ENCODE data around the gene AAK1.
A peak's percentile ranks its signal among the peaks of the same experiment; 100 is the strongest.
"Not testable (repeated sequence)": the region's sequence is repeated elsewhere in the genome, so short reads cannot be mapped to it uniquely, and the experiment has no call there.

Gene AAK1

DNA sequence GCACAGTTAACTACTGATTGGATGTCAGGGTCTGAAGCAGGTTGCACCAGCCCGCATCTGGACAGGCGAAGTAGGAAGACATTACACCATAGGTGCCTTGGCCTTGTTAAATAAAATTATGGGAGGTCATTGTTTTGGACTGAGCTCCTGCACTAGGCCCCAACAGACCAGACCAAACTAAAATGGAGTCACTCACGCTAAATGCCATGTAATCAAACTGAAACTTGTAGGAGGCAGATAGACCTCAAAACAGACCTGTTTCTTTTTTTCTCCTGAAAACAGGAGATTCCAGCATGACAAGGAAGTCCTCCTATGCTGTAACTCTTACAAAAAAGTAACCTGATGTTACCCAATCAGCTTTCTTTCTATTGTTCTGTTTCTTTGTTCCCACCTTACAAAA lies 190.9 kb downstream of the AAK1 start:
- no peak for DNase-seq (ENCODE audit: low read depth in 3 of 3)

DNA sequence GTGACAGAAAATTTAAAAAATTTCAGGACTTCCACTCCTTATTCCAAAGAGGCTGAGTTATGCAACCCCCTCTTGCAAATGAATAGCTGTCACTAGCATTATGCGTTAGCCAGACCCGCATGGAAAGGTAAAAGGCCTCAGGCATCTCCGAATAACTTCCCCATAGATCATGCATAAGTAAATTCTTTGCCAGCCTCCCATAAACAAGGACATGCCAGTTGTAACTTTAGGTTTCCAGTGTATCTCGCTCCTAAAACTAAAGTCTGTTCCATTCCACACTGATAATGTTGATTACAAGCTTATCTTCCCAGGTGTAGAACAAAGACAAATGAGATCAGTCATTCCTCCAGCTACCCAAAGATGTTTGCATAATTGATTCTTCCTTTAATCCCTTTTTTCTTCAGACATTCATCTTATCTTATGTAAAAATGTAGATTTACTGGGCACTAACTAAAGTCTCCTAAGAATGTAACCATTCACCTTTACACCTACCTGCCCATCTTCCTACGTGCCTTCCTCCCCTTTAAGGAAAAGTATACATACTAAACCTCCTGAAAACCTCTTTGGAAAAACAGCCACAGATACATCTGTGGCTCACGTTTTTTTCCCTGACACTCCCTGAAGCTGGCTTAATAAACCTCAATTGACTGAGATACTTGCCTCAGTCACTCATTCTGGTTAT lies 192.7 kb downstream of the AAK1 start:
- no peak for DNase-seq (ENCODE audit: low read depth in 3 of 3)

DNA sequence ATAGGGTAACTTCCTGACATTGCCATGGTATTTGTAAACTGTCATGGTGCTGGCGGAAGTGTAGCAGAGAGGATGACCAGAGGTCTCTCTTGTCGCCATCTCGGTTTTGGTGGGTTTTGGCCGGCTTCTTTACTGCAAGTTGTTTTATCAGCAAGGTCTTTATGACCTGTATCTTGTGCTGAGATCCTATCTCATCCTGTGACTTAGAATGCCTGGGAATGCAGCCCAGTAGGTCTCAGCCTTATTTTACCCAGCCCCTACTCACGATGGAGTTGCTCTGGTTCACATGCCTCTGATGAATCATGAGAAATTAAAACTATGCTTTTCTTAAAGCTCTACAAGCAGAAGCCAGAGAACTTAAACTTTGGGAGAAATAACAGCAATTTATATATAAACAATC lies 193.6 kb downstream of the AAK1 start:
- no peak for DNase-seq (ENCODE audit: low read depth in 3 of 3)

DNA sequence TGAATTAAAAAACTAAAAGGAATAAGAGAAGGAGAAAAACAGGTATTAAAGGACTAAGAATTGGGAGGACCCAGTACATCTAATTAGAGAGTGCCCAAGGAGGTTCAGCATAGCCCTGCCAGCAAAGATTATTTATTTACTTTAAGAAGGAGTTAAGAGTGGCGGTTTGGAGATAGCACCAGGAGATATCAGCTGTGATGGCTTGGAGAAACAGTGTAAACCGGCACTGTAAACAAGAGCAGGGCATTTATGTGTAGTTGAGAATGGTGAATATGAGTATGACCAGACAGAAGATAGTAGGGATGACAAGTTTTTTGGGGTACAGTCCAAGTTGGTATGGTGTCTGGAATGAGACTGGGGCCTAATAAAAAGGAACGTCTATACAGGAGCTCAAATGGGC lies 199.9 kb downstream of the AAK1 start:
- not testable (repeated sequence) for DNase-seq (ENCODE audit: low read depth in 3 of 3)

DNA sequence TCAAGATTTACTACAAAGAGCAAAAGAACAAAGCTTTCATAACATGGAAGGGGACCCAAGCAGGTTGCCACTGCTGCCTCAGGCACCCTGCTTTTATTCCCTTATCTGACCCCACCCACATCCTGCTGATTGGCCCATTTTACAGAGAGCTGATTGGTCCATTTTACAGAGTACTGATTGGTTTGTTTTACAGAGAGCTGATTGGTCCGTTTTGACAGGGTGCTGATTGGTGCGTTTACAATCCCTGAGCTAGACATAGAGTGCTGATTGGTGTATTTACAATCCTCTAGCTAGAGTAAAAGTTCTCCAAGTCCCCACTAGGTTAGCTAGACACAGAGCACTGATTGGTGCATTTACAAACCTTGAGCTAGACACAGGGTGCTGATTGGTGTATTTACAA lies 204.0 kb downstream of the AAK1 start:
- peak in 1 of 3 donors; percentile 1 for DNase-seq (ENCODE audit: low read depth in 3 of 3)

DNA sequence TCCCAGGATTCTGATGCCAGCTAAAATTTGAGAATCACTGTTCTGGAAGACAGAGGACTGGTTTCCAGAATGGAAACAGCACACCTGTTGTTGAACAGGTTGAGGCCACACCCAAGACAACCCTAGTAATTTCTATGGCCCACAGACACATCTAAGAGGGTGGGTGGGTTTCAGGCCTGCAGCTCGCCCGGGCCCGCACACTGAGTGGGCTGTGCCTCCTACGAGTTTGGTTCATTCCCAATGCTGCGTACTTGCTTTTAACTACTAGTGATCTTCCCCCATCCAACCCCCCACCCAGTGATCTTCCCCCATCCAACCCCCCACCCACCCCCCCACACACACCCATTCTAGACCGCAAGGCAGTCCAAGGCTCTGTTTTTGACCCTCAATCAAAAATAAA lies 205.0 kb downstream of the AAK1 start:
- no peak for DNase-seq (ENCODE audit: low read depth in 3 of 3)

DNA sequence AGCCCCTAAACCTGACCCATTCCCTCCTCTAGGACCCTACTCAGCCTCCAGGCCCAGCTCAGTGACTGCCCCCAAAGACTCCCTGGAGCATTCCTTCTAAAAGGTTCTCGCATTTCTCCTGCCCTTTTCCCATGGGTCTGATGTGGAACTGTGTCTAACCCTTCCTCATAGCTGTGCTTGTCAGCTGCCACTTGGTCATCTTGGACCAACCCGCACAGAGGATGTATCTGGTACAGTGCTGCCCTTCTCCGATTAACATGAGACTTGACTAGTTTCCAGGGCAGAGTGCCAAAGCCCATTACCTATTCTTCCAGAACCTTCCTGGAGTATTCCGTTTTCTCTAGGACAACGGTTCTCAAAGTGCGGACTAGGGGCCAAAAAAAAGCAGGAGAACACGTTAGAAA lies 205.8 kb downstream of the AAK1 start:
- peak in 2 of 3 donors; percentile 1 to 20 for DNase-seq (ENCODE audit: low read depth in 3 of 3)

DNA sequence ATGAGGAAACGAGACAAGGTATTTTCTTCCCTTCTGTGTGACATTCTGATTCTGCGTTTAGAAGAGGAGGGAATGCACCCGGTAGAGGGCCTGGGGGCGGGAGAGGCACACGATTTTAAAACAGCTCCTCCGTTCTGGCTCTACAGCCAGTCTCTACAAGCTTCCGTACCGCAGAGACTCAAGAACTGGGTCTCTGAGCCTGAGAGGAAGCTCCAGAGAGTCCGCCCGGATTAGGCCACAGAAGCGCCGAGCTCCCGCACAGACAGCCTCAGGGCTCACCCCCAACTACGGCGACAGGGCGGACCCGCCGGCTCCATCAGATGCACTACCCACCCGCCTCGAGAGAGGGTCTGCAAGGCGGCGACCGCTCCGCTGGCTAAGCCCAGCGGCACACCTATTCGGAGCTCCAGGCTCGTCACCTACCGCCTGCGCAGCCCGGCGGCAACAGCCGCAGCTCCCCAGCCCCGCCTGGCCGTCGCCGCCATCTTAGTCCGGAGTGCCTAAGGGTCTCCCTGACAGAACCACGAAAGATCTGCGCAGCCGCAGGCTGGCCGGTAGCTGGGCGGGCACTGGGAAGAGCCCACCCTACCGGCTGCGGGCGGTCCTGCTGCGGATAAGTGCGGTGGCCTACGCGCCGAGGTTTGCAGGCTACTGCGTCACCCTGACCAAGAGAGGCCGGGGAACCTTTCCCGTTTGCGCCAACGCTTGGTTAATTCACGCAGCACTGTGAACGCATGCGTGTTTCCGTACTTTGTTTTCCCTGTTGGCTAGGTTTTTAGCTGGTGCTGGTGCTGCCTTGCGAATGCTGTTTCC lies 206.4 kb downstream of the AAK1 start, which contains the start of gene NFU1:
Gene NFU1, minus strand, starts transcription at position 498 of the 813 bp plus-strand sequence. Its CDS starts 13 bp downstream, at position 485.
- peak; percentile 74 to 86 (median 80) for DNase-seq (ENCODE audit: low read depth in 3 of 3)

DNA sequence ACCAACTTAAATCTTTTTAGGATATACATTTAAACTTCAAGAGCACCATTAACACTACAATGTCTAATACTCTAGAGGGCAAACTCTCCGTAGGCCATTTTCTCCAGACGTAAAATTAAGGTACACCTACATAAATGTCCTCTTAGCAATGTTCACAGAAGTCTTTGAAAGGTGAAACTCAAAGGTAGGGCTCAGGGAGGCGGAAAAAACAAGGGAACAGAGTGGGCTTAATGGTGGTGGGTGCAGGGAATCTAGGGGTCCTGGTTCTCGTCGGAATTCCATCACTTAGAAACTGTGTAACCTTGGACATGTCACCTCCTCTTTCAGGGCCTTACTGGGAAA lies 207.0 kb downstream of the AAK1 start:
- no peak for DNase-seq (ENCODE audit: low read depth in 3 of 3)

DNA sequence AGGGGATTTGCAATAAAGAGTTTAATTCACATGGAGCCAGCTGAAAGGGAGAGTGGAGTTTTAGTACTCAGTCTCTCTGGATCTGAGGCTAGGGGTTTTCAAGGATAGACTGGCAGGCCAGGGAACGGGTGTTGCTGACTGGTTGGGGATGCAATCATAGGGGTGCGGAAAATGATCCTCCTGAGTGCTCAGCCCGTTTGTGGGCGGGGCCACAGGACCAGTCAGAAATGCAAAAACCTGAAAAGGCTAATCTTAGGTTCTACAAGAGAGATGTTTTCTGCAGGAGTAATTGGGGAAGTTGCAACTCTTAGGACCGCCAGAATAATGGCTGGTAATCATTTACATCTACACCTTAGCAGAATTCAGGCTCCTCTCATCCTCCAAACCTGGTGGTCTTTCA lies 208.8 kb downstream of the AAK1 start:
- DNase-seq (ENCODE audit: low read depth in 3 of 3), result no peak

DNA sequence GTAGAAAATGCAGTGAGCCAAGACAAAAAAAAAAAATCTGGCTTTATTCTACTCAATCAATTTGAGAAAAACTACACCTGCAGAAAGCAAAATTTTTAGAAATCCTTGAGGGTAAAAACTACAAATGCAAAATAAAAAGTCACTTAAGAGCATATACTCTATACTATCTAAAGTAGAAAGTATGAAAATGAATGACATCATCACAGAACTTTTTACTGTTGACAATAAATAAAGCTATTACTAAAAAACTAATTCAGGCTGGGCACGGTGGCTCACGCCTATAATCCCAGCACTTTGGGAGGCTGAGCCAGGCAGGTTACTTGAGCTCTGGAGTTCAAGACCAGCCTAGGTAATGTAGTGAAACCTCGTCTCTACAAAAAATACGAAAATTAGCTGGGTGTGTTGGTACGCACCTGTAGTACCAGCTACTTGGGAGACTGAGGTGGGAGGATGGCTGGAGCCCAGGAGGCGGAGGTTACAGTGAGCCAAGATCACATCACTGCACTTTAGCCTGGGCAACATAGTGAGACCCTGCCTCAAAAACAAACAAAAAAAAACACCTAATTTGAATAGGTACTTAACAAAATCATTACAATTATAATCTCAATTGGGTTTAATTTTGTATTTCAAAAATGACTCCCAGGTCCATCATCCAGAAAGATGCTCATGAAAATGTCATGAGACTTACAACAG lies 213.9 kb downstream of the AAK1 start:
- DNase-seq (ENCODE audit: low read depth in 3 of 3), result no peak

DNA sequence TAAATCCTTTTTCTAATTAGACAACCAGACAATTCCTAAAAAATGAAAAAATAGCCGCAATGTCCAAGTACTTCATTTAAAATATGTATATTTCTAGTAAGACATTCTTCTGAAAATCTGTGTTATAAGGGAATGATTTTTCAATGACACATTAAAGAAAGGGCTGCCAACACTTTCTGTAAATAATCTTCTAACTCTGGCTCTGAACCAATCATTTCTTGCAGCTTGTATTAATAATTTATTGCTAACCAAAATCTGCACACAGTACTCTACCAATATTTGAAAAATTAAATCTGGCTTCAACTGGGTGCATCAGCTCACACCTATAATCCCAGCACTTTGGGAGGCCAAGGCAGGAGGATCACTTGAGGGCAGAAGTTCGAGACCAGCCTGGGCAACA lies 214.6 kb downstream of the AAK1 start:
- no peak for DNase-seq (ENCODE audit: low read depth in 3 of 3)

DNA sequence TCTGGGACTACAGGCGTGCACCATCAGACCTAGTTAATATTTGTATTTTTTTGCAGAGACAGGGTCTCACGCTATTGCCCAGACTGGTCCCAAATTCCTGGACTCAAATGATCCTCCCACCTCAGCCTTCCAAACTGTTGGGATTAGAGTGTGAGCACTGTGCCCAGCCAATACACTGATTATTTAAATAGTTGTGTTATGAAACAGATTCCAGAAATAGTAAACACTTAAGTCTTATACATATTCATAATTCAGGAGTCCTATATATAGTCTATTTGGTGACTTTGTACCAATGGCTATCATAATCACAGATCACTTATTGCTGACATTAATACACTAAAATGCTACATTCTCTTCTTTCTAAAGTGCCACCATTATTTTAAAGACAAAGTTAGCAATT lies 219.1 kb downstream of the AAK1 start:
- no peak for DNase-seq (ENCODE audit: low read depth in 3 of 3)

DNA sequence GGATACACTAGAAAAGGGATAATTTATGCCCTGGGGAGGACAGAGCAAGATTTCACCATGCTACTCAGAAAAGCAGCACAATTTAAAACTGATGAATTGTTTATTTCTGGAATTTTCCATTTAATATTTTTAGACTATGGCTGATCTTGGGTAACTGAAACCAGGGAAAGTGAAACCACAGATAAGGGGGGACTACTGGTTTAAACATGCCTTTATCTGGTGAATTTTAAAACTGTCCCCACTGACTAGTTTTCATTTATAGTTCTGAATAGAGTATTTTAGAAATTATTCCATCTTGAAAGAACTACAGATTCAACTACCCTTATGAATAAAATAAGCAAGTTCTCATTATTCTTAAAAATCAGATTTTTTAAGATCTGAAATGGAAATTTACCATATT lies 221.3 kb downstream of the AAK1 start:
- no peak for DNase-seq (ENCODE audit: low read depth in 3 of 3)

DNA sequence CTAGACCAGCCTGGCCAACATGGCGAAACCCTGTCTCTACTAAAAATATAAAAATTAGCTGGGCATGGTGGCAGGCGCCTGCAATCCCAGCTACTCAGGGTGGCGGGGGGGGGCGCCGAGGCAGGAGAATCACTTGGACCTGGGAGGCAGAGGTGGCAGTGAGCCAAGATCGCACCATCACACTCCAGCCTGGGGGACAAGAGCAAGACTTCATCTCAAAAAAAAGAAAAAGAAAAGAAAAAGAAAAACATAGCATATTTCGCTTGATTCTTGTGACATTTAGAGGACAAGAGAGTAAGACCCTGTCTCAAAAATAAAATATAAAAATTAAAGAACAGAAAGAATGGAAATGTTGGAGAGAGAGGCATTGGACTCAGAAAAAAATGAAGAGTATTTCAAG lies 224.4 kb downstream of the AAK1 start:
- not testable (repeated sequence) for DNase-seq (ENCODE audit: low read depth in 3 of 3)

DNA sequence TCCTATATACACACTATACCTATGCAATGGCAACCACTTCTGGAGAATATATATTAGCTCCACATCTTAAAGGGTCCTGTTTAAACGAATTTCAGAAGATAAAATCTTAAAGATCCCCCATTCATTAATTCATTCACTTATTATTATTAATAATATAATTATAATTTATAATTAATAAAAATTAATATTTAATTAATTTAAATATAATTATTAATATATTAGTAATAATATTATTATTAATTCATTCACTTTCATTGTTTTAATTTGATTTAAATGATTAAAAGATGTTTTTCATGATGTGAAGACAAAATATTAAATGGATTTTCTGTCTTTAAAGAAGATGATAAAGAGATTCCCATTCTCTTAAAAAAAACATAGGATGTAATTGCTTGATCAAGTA lies 227.4 kb downstream of the AAK1 start:
- DNase-seq (ENCODE audit: low read depth in 3 of 3), result no peak
